ENCODE results near the gene CASQ1. TPM values are rescaled to one million over a fixed set of nuclear protein-coding genes. Genes with fewer than 3 reads are reported as not detected.

Gene CASQ1
- total RNA-seq, 1 experiment from 2014 or later, result 0.46 TPM

GRCh38 chr1:160146107-160146506, 44.3 kb upstream of the CASQ1 start:
- POLR2A ChIA-PET, result no interaction called here
- CTCF ChIA-PET, result interaction anchor here (0.6 to 2.0 kb wide), 5 partner anchors 37 to 1115 kb away, joined by 3 to 8 read pairs (median 5); no protein-coding TSS in a partner anchor

GRCh38 chr1:160148121-160148520, 42.3 kb upstream of the CASQ1 start:
- TF ChIP-seq ZNF138 (CRISPR knock-in tag; conservative IDR thresholded peaks at IDR 0.05) (no peak), RORB (CRISPR knock-in tag; IDR thresholded peaks at IDR 0.05) (no peak), NR1H2 (CRISPR knock-in tag; IDR thresholded peaks at IDR 0.05) (no peak), ZNF281 (CRISPR knock-in tag; IDR thresholded peaks at IDR 0.05) (no peak), ZNF512 (CRISPR knock-in tag; IDR thresholded peaks at IDR 0.05; ENCODE audit: borderline replicate concordance) (no peak)

More at GRCh38 chr1:160146107-160146506, 44.3 kb upstream of the CASQ1 start:
- Mint-ChIP-seq H3K9me3 (no peaks in the 10 kb centered on the region), H3K27me3 (ENCODE audit: low read depth) (no peaks in the 10 kb centered on the region; the same call in 1 of the 2 replicates), H3K27ac (no peak overlapping the region), H3K4me1 (peaks cover 6% of the 10 kb centered on the region), H3K4me3 (no peak overlapping the region), H3K36me3 (no peaks in the 10 kb centered on the region)
- no peak for ATAC-seq
- no peak for DNase-seq (ENCODE audit: low spot score)
- TF ChIP-seq ZMAT4 (CRISPR knock-in tag; IDR thresholded peaks at IDR 0.05), result no peak
- no peak for TF ChIP-seq NFYB (CRISPR knock-in tag; conservative IDR thresholded peaks at IDR 0.05; ENCODE audit: low read depth)
- TF ChIP-seq RELA (CRISPR knock-in tag; IDR thresholded peaks at IDR 0.05; ENCODE audit: borderline replicate concordance), result no peak
- no peak for TF ChIP-seq ZBTB21 (CRISPR knock-in tag; IDR thresholded peaks at IDR 0.05; ENCODE audit: borderline replicate concordance)
- TF ChIP-seq ZNF121 (CRISPR knock-in tag; IDR thresholded peaks at IDR 0.05), result no peak
- no peak for TF ChIP-seq NR2C2 (CRISPR knock-in tag; IDR thresholded peaks at IDR 0.05)
- TF ChIP-seq ZNF396 (CRISPR knock-in tag; IDR thresholded peaks at IDR 0.05; ENCODE audit: borderline replicate concordance), result no peak
- no peak for TF ChIP-seq SP1 (CRISPR knock-in tag; conservative IDR thresholded peaks at IDR 0.05)
- no peak for TF ChIP-seq ZNF423 (CRISPR knock-in tag; IDR thresholded peaks at IDR 0.05)
- no peak for TF ChIP-seq MAX (CRISPR knock-in tag; IDR thresholded peaks at IDR 0.05)
- TF ChIP-seq KAT7 (CRISPR knock-in tag; IDR thresholded peaks at IDR 0.05; ENCODE audit: borderline replicate concordance), result no peak
- no peak for TF ChIP-seq SOX15 (CRISPR knock-in tag; IDR thresholded peaks at IDR 0.05)
- TF ChIP-seq MYBL2 (CRISPR knock-in tag; IDR thresholded peaks at IDR 0.05), result no peak
- TF ChIP-seq ATF3 (CRISPR knock-in tag; conservative IDR thresholded peaks at IDR 0.05), result no peak
- TF ChIP-seq USF1 (CRISPR knock-in tag; IDR thresholded peaks at IDR 0.05), result no peak
- TF ChIP-seq USF2 (CRISPR knock-in tag; IDR thresholded peaks at IDR 0.05), result no peak
- TF ChIP-seq FOXK1 (CRISPR knock-in tag; IDR thresholded peaks at IDR 0.05), result no peak

More at GRCh38 chr1:160148121-160148520, 42.3 kb upstream of the CASQ1 start:
- Mint-ChIP-seq H3K36me3 (no peaks in the 10 kb centered on the region), H3K4me1 (peaks cover 6% of the 10 kb centered on the region), H3K27me3 (ENCODE audit: low read depth) (no peaks in the 10 kb centered on the region; the same call in 1 of the 2 replicates), H3K27ac (0 out of 2 replicates have a peak overlapping the region, but pooled peaks have one; percentile 79), H3K9me3 (no peaks in the 10 kb centered on the region), H3K4me3 (no peak overlapping the region)
- POLR2A ChIA-PET, result interaction anchor here (0.7 kb wide), 1 partner anchor 39 kb away, joined by 3 read pairs; no protein-coding TSS in a partner anchor
- DNase-seq (ENCODE audit: low spot score), result no peak
- no peak for ATAC-seq
- CTCF ChIA-PET, result interaction anchor here (0.8 to 2.7 kb wide), 7 partner anchors 14 to 104 kb away, joined by 3 to 8 read pairs (median 5); no protein-coding TSS in a partner anchor

Data from WTC11 (cell line).